ENCODE results near the gene ZNF778.

The ZNF778 gene

DNA sequence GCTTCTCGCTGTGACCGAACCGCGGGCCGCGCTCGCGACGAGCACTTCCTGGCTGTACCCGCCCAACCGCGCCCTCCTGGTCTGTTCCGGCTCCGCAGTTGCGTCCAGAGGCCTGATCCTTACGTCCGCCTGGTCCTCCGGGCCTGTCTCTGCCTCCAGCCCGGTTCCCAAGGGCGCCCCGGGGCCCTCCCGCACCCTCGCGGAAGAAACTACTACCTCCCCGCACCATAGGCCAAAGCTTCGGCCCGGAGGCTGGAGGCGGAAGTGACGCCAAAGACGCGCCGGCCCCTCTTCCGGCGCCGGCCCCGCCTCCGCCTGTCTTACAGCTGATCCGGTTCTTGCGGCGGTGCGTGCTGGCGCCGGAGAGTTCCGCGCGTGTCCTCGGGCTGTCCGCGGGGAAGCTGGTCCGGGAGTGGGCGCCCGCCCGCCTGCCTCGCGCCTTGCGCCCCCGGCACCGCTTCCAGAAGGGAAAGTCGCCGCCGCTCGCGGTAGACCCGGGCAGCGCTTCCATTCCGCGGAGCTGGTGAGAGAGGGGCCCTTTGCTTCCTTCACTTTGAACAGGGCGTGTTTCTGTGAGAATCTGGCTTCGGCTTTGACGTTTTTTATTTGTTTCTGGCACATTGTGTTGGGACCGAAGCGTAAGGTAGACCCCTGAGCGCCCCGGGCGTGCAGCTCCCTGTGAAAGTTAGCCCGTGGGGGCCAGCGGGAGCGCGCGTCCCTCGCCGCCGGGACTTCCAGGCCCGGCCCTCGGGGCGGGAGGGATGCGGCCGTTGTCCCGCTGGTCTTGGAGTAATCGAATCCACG, at the start of gene ZNF778:
TSS of gene ZNF778 (plus strand) at position 316 of the 804 bp plus-strand sequence. CDS start 3,425 bp downstream, outside the sequence.
- peak; percentile 46 for DNase-seq

GRCh38 chr16:89168381-89169189, 48.9 kb upstream of the ZNF778 start:
- no peak for DNase-seq

DNA sequence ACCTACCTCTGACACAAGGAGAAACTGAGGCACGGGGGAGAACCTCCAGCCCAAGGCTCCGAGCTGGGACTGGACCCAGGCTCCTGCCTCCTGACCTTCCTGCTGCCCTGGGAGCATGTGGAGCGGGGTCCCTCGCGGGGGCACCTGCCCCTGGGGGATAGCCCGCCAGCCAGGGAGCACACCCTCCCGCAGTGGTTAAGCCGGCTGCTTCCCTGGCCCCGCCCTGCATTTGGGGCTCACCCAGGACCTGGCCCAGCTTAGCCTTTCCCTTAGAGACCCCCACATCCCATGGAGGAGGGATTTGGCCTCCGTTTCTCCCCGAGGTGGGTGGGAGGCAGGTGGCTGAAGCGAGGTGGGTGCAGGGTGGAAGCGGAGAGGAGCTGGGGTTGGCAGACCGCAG, 47.7 kb upstream of the ZNF778 start:
- DNase-seq: no peak

DNA sequence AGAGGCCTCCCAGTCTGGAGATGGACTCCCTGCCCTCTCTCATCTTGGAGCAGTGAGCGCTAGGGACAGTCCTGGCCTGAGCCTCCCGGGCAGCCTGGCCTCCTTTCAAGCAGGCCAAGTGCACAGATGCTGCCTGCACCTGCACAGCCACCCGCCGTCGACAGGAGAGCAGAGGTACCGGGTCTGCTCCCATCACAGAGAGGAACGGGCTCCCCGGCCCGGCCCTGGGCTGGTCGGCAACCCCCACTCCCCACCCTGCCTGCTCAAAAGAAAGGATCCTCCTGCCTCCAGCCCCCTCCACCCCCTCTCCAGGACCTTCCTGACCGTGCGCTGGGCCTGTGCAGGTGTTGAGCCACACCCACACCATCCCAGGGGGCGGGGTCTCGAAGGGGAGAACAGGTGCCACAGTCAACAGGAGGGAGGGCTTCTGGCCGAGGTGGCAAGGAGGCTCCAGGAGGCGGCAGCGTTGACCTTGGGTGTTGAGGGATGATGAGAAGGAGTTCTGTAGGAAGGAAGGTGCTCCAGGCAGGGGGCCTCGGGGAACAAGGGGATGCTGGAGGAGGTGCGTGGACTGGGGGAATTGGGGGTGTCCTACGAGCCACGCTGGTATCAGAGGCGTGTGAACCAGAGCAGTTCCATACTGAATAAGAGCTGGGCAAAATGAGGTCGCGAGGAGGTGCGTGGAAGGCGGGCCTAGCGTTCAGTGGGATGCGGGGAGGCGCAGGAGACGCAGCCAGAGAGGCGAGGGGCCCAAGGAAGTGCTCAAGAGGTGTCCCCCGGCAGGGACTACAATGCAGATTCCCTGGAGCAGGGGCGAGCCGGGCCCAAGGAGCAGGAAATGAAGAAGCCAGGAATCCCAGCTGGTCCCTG, 46.9 kb upstream of the ZNF778 start:
- peak; percentile 19 for DNase-seq

GRCh38 chr16:89171216-89172170, 46.0 kb upstream of the ZNF778 start, which contains the start of gene CDH15:
Gene CDH15 (plus strand): TSS chr16:89171748. CDS start chr16:89171832, 84 bp downstream.
- DNase-seq: peak; percentile 79

- DNase-seq: no peak
These were observed 45.4 kb upstream of the ZNF778 start for GRCh38 chr16:89172171-89172527.

DNA sequence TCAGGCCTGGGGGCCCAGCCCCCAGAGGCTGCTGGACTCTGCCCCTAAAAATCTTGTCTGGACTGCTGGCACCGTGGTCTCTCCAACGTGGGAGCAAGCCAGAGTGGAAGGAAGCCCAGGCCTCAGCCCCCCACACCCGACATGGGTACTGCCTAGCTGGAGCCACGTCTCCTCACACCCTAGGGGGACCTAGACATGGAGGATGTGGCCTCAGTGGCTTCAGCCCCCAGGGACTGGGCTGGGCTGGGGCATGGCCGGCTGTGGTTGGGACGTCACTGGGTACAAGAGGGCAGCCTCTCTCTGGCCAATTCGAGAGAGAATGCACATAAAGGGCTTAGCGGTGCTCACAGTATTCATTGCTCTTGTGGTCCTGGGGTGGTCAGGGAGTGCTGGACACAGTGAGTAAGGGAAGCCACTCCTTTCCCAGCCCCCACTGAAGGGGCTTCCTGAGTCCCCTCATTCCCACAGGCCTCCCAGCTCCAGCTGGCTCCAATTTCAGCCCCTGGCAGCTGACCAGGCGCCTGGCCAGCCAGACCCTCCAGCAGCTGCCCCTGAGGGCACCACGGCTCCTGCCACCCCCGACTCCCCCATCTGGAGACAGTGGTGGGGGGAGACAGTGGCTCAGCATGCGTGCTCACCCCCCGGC, 44.9 kb upstream of the ZNF778 start:
- DNase-seq: no peak

- no peak for DNase-seq
These were observed 44.2 kb upstream of the ZNF778 start for GRCh38 chr16:89173174-89173921.

- no peak for DNase-seq
These were observed 43.3 kb upstream of the ZNF778 start for GRCh38 chr16:89174055-89174827.

- no peak for DNase-seq
These were observed 42.6 kb upstream of the ZNF778 start for GRCh38 chr16:89174877-89175276.

- no peak for DNase-seq
These were observed 42.0 kb upstream of the ZNF778 start for GRCh38 chr16:89175280-89176146.

GRCh38 chr16:89176147-89176690, 41.3 kb upstream of the ZNF778 start:
- DNase-seq: no peak

- no peak for DNase-seq
These were observed 40.8 kb upstream of the ZNF778 start for GRCh38 chr16:89176717-89177116.

GRCh38 chr16:89177501-89177900, 40.0 kb upstream of the ZNF778 start:
- no peak for DNase-seq

DNA sequence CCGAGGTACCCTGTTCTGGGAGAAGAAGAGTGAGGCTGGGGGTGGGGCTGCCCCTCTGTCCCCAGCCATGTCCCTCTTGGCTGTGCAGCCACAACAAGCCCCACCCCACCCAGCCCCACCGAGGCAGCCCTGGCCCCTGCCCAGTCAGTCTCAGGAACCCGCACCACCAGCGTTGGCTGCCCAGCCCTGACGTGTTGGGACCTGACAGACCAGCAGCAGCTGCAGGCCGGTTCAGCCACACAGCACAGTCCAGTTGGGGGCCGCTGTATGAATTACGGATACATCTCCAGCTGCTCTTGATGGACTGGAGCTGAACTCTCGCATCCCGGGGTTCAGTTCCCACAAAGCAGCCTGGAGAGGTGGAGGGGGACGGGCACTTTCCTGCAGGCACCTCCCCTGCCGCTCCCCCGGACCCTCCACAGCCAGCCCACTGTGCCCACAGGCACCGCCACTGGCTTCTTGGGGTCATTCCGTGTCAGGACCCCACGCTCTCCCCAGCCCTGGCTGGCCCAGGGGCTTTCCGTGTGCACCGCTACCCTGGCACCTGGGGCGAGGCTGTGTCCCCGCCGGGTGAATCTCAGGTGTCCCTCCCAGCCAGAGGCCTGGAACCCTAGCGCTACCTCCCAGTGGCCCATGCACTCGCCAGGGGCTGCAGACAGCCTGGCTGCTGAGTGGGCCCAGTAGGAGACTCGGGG, 38.9 kb upstream of the ZNF778 start:
- no peak for DNase-seq

- no peak for DNase-seq
These were observed 38.4 kb upstream of the ZNF778 start for GRCh38 chr16:89179148-89179484.

DNA sequence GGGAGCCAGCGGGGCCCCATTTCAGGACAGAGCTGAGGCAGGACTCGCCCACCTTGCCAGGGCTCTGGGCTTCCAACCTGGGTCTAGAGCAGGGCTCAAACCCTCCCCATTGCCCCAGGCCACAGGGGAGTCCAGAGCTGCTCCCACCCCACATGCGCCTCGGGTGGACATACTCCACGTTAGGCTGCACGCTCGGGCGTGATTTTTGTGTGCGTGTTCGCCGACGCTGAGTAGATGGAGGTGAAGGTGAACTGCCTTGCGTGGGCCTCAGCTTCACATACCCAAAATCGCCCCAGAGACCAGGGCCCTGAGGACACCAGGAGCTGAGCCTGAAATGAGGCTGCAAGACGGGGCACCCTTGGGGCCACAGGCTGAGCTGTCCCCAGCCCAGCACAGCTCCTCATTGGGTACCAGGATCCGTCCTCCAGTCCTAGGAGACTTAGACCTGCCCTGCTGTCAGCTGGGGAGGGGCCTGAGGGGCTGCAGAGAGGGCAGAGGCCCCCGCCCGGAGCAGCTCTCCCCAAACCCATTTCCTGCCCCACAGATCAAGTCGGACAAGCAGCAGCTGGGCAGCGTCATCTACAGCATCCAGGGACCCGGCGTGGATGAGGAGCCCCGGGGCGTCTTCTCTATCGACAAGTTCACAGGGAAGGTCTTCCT, 37.7 kb upstream of the ZNF778 start:
- DNase-seq: no peak

All from NCI-H1105 (cell line).